GM23338 (cell line): Measurements from ENCODE around the gene CNNM4.

ENCODE experiments used
- CREB1 ChIP-seq: fragments of 250-450 bp; sonication (Bioruptor Pico); IDR thresholded peaks from 2 replicates; pipeline ENCODE4 v1.5.0; 2020; ENCODE audit warnings: low read depth, mild to moderate bottlenecking, moderate library complexity
- CTCF ChIP-seq, 2 experiments: fragments of 200-600 bp in 1 of 2; sonication (generic) in 1 of 2; conservative IDR thresholded peaks; 2 replicates each; pipeline versions ENCODE4 v1.5.1 to v1.6.1; 2016 to 2017; ENCODE audit warnings: antibody characterized with exemption in 2 of 2, low read depth in 2 of 2, mild to moderate bottlenecking in 2 of 2, moderate library complexity in 1 of 2
- ETS1 ChIP-seq: IDR thresholded peaks from 2 replicates; pipeline ENCODE4 v1.6.1; 2016; ENCODE audit warnings: antibody characterized with exemption
- EZH2 ChIP-seq: fragments of 200-600 bp; sonication (generic); IDR thresholded peaks from one replicate; pipeline ENCODE4 v1.8.0; 2017; ENCODE audit warnings: antibody characterized with exemption, mild to moderate bottlenecking, low read depth; ENCODE audit not compliant: unreplicated experiment
- EZH2phosphoT487 ChIP-seq: fragments of 200-600 bp; sonication (generic); IDR thresholded peaks from one replicate; pipeline ENCODE4 v1.8.1; 2018; ENCODE audit warnings: antibody characterized with exemption; ENCODE audit not compliant: unreplicated experiment
- JUNB ChIP-seq: IDR thresholded peaks from one replicate; pipeline ENCODE4 v1.6.1; 2016; ENCODE audit warnings: antibody characterized with exemption; ENCODE audit not compliant: unreplicated experiment
- NANOG ChIP-seq: IDR thresholded peaks from 2 replicates; pipeline ENCODE4 v1.6.1; 2016; ENCODE audit warnings: antibody characterized with exemption, borderline replicate concordance
- POLR2AphosphoS5 ChIP-seq: IDR thresholded peaks from 2 replicates; pipeline ENCODE4 v1.6.1; 2016; ENCODE audit warnings: antibody characterized with exemption, low read depth
- REST ChIP-seq: IDR thresholded peaks from one replicate; pipeline ENCODE4 v1.6.1; 2018; ENCODE audit warnings: antibody characterized with exemption; ENCODE audit not compliant: unreplicated experiment
- ZNF114 ChIP-seq: fragments of 250-450 bp; sonication (Bioruptor Pico); IDR thresholded peaks from 2 replicates; pipeline ENCODE4 v1.5.0; 2020; ENCODE audit warnings: mild to moderate bottlenecking, moderate library complexity

- TF ChIP-seq EZH2phosphoT487 (no peak), CTCF (conservative IDR thresholded peaks at IDR 0.05; ENCODE audit: low read depth in 2 of 2) (peak; percentile 50 to 54), EZH2 (no peak), CREB1 (no peak), ETS1 (no peak), NANOG (no peak), JUNB (no peak), REST (no peak), POLR2AphosphoS5 (no peak), ZNF114 (no peak)
These were observed 3.0 kb downstream of the CNNM4 start for GRCh38 chr2:96763511-96764252.
